Suppressor macrophage treated with lipopolysaccharide for 4 hours (primary cell): ENCODE measurements around the gene RHOG.
"Not testable (repeated sequence)": the region's sequence is repeated elsewhere in the genome, so short reads cannot be mapped to it uniquely, and the experiment has no call there.

Experiments used
- DNase-seq: peaks from one replicate; pipeline ENCODE4 v3.0.0-alpha.2; 2020

Gene RHOG

DNA sequence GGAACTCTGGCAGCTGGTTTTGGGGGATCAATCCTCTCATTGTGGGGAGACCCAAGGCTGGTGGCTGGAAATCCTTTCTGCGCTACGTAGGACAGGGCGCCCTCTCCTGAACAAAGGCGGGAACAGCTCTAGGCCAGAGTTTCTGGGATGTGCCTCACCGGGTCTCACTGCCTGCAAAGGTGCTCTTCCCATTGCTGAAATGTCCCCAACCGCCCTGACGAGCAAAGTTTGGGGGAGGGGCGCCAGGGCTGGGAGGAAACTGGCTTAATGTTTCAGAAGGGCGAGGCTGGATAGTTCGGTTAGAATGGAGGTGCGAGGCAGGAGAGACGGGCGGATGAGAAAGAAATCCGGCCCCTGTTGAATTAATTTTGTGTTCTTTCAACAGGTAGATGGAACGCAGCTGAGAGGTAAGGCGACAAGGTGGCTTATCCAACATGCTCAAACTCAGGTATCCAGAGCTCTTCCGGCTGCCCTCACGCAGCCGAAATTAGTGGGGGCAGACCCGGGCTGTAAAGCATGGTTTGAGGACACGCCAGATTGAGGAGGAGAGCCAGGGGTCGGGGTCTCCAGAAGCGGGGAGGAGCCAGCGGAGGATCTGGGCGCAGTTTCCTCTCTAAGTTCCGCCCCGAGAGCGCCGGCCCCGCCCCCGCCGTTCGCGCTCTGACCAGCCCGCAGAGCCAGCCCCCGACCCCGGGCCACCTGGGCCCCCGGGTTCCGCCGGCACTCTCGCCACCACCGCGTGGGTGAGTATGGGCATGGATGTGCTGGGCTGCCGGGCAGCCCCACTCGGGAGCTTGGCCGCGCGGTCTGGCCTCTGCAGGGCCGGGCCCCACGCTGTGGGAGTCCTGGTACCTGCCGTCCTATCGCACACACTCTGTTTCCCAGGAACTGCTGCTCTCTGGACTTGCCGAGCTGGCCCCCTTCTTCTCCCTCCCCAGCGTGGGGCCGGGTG, 32.6 kb downstream of the RHOG start, which contains the start of gene PGAP2:
Gene PGAP2 (plus strand): TSS at position 652 of the 952 bp plus-strand sequence. CDS start 2,700 bp downstream, outside the sequence.
- DNase-seq = peak; percentile 74

GRCh38 chr11:3803726-3804495, 36.8 kb downstream of the RHOG start:
- no peak for DNase-seq

DNA sequence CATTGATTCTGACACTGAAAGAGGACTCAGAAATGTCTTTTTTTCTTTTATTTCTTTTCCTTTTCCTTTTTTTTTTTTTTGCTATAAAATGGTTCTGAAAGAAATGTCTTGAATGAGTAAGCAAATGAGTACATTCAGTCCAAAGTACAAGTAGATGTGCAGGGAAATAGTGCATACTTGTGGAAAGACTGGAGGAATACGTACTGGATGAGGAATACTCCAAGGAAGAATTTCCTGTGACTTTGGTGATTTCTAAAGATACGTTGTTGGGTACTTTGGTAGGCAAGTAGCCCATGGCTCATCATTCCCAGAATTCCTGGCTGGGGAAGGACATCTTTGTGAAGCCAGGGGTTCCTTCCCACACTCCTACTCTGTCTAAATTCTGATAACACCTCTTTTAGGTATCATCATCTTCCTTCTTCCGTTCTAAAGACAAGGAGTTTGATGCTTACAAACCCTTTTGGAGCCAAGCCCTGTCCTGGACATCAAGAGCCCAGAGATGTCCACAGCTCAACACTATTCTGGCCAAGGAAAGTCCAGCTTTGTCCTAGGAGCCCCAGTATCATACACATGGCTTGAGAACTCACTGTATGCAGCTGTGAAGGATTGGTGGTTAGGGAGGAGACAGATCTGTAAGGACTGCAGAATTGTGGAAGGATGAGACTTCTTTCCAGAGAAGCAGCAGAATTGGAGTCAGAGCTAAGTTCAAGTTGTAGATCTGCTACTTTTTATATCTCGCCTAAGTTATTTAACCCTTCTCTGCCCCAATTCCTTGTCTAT, 38.6 kb downstream of the RHOG start:
- DNase-seq = no peak

DNA sequence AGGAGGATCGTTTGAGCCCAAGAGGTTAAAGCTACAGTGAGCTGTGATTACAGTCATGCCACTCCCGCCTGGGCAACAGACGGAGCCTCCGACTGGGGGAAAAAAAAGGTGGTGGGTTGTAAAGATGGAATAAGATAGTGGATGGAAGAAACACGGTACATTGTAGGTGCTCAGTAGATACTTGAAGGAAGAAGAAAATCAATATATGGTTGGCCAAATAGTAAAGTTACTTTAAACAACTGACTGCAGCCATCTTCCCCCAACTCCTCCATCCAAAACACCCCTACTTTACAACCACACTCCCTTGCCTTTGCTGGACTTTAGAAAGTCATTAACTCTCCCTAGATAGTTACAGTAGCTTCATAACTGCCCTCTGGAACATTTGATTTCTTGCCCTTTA, 40.9 kb downstream of the RHOG start:
- no peak for DNase-seq

DNA sequence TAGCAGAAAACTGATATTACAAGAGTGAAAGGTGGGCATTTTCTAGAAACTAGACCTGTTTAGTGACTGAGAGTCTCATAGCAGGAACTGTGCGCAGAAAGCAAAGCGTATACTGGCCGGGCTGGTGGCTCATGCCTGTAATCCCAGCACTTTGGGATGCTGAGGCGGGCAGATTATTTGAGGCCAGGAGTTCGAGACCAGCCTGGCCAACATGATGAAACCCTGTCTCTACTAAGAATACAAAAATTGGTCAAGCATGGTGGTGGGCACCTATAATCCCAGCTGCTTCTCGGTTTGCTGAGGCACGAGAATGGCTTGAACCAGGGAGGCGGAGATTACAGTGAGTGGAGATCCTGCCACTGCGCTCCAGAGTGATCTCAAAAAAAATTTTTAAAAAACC, 41.6 kb downstream of the RHOG start:
- no peak for DNase-seq

GRCh38 chr11:3797329-3798090, 43.2 kb downstream of the RHOG start, which contains the start of gene NUP98:
Gene NUP98 (minus strand): TSS chr11:3797554. CDS start chr11:3782117, 15,437 bp downstream.
- peak; percentile 100 for DNase-seq

GRCh38 chr11:3796801-3797328, 43.9 kb downstream of the RHOG start:
- peak; percentile 42 for DNase-seq

GRCh38 chr11:3796346-3796745, 44.4 kb downstream of the RHOG start:
- no peak for DNase-seq

DNA sequence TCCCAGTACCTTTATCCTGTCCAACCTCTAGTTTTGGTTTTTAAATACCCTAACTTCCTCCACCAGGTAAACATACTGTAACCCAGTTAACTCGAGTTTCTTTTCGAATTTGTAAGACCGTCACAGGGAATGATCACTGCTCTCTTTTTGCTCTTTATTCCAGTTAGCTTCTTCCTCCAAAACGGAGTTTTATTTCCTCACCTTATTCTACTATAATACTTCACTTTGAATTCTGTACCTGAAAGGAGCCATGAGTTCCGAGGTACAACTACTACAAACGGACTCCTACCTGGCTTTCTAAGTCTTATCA, 44.8 kb downstream of the RHOG start:
- DNase-seq = no peak

- no peak for DNase-seq
Observed at GRCh38 chr11:3795131-3796001, 45.4 kb downstream of the RHOG start.

GRCh38 chr11:3794387-3794786, 46.4 kb downstream of the RHOG start:
- not testable (repeated sequence) for DNase-seq

DNA sequence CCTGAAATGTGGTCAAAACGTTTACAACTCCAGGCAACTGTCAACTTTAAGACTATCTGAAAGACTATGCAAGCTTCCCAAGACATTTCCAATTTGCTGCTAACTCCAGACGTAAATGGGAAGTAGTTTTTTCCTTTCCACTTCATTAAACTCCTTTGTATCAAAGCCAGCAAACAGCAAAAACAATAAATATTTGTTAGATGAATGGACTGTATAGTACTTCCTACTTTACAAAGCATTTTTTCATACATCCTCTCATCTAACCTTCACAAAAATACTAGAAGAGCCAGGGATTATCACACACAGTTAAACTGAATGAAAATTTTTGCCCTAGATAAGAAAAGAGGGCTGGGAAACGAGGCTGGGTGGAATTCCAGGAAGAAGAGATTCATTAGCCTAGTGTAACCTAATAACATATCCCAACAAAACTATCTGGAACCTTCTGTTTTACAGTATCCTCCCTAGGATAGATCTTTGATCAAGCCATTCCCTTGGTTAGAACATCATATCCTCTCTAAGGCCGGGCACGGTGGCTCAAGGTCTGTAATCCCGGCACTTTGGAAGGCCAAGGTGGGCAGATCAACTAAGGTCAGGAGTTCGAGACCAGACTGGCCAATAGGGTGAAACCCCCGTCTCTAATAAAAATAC, 53.9 kb downstream of the RHOG start:
- DNase-seq = no peak

- peak; percentile 68 for DNase-seq
Observed at GRCh38 chr11:3783611-3784010, 57.1 kb downstream of the RHOG start.

- no peak for DNase-seq
Observed at GRCh38 chr11:3782963-3783362, 57.8 kb downstream of the RHOG start.

- peak; percentile 88 for DNase-seq
Observed at GRCh38 chr11:3781423-3781822, 59.3 kb downstream of the RHOG start.
